HG03108 (cell line): ENCODE data around the gene KRTCAP3.

Experiments
- ATAC-seq: cut with Tn5 transposase; IDR thresholded peaks from one replicate; pipeline ENCODE4 v1.9.1; 2021; ENCODE audit warnings: moderate library complexity; ENCODE audit not compliant: unreplicated experiment

KRTCAP3 gene

GRCh38 chr2:27435628-27436027, 6.6 kb upstream of the KRTCAP3 start:
- no peak for ATAC-seq

- ATAC-seq = no peak
These were observed 805 bp upstream of the KRTCAP3 start for GRCh38 chr2:27441226-27441926.

GRCh38 chr2:27442920-27443282, 720 bp downstream of the KRTCAP3 start:
- no peak for ATAC-seq

- no peak for ATAC-seq
These were observed 3.0 kb downstream of the KRTCAP3 start for GRCh38 chr2:27445155-27445554.

GRCh38 chr2:27445615-27446014, 3.4 kb downstream of the KRTCAP3 start:
- ATAC-seq = no peak

GRCh38 chr2:27446057-27446456, 3.9 kb downstream of the KRTCAP3 start:
- ATAC-seq = no peak

GRCh38 chr2:27448381-27448780, 6.2 kb downstream of the KRTCAP3 start:
- ATAC-seq = no peak

- no peak for ATAC-seq
These were observed 8.9 kb downstream of the KRTCAP3 start for GRCh38 chr2:27451095-27451494.

GRCh38 chr2:27453968-27454367, 11.8 kb downstream of the KRTCAP3 start:
- no peak for ATAC-seq

GRCh38 chr2:27461118-27461517, 18.9 kb downstream of the KRTCAP3 start:
- no peak for ATAC-seq

GRCh38 chr2:27464443-27464842, 22.3 kb downstream of the KRTCAP3 start:
- ATAC-seq = no peak

- no peak for ATAC-seq
These were observed 29.8 kb downstream of the KRTCAP3 start for GRCh38 chr2:27471961-27472360.

GRCh38 chr2:27485496-27485895, 43.3 kb downstream of the KRTCAP3 start:
- ATAC-seq = no peak

GRCh38 chr2:27489118-27489497, 46.9 kb downstream of the KRTCAP3 start:
- ATAC-seq = no peak

- ATAC-seq = peak; percentile 93
These were observed 47.6 kb downstream of the KRTCAP3 start, which contains the start of gene IFT172 for GRCh38 chr2:27489498-27490397. Gene IFT172 (minus strand): TSS chr2:27489743. CDS start chr2:27489653, 90 bp downstream.

- ATAC-seq = no peak
These were observed 50.4 kb downstream of the KRTCAP3 start for GRCh38 chr2:27492557-27492956.

- ATAC-seq = no peak
These were observed 51.7 kb downstream of the KRTCAP3 start for GRCh38 chr2:27493948-27494283.
